Fibroblast of lung (primary cell): ENCODE results near the gene RTN4. TPM values are rescaled to one million over a fixed set of nuclear protein-coding genes. Genes with fewer than 3 reads are reported as not detected.

Experiments used
- DNase-seq, 2 donors: peaks; one replicate each; pipeline versions ENCODE4 v3.0.0 to v3.0.0-alpha.2; 2010; ENCODE audit warnings: low read depth in 2 of 2
- H2AFZ ChIP-seq: 2 replicates; pipeline ENCODE4 v1.5.1; 2012; ENCODE audit warnings: low read length, control low read depth, inconsistent platforms
- H3K27ac ChIP-seq: 2 replicates; pipeline ENCODE4 v1.5.1; 2011; ENCODE audit warnings: low read length, control low read depth; ENCODE audit not compliant: insufficient read depth
- H3K27me3 ChIP-seq: 2 replicates; pipeline ENCODE4 v1.5.1; 2011; ENCODE audit warnings: mild to moderate bottlenecking, low read length; ENCODE audit not compliant: control insufficient read depth, insufficient read depth
- H3K36me3 ChIP-seq: 2 replicates; pipeline ENCODE4 v1.5.1; 2011; ENCODE audit warnings: low read length; ENCODE audit not compliant: control insufficient read depth, insufficient read depth
- H3K4me1 ChIP-seq: 2 replicates; pipeline ENCODE4 v1.5.1; 2011; ENCODE audit warnings: low read length; ENCODE audit not compliant: control insufficient read depth, insufficient read depth; ENCODE audit errors: extremely low read depth
- H3K4me2 ChIP-seq: 2 replicates; pipeline ENCODE4 v1.5.1; 2011; ENCODE audit warnings: low read length, control low read depth; ENCODE audit not compliant: insufficient read depth; ENCODE audit errors: extremely low read depth
- H3K4me3 ChIP-seq, 4 experiments: fragments of 200-600 bp in 1 of 4; sonication (generic) in 1 of 4; replicated peaks in 1 of 4; 2 replicates each; pipeline ENCODE4 v1.5.1; 2011 to 2016; ENCODE audit warnings: low read length in 4 of 4, low read depth in 3 of 4, mild to moderate bottlenecking in 3 of 4, control low read depth in 2 of 4, inconsistent platforms in 1 of 4, mixed read lengths in 1 of 4; ENCODE audit not compliant: insufficient read depth in 1 of 4; ENCODE audit errors: control extremely low read depth in 1 of 4
- H3K79me2 ChIP-seq: 2 replicates; pipeline ENCODE4 v1.5.1; 2012; ENCODE audit warnings: mild to moderate bottlenecking, low read length, inconsistent platforms; ENCODE audit not compliant: control insufficient read depth, insufficient read depth
- H3K9ac ChIP-seq: 2 replicates; pipeline ENCODE4 v1.5.1; 2011; ENCODE audit warnings: mild to moderate bottlenecking, low read length, control low read depth; ENCODE audit not compliant: insufficient read depth
- H3K9me3 ChIP-seq: 2 replicates; pipeline ENCODE4 v1.5.1; 2012; ENCODE audit warnings: low read depth, low read length; ENCODE audit not compliant: control insufficient read depth, insufficient read depth
- H4K20me1 ChIP-seq: 2 replicates; pipeline ENCODE4 v1.5.1; 2011; ENCODE audit warnings: low read length; ENCODE audit not compliant: control insufficient read depth, insufficient read depth; ENCODE audit errors: extremely low read depth
- CTCF ChIP-seq, 2 donors: IDR thresholded peaks in 1 of 2; conservative IDR thresholded peaks in 1 of 2; 1 replicate in 1 of 2; 2 replicates in 1 of 2; pipeline ENCODE4 v1.5.1; 2011 to 2012; ENCODE audit warnings: low read length in 2 of 2, control low read depth in 1 of 2, inconsistent platforms in 1 of 2, low read depth in 1 of 2, mild to moderate bottlenecking in 1 of 2
- EZH2 ChIP-seq: IDR thresholded peaks from 2 replicates; pipeline ENCODE4 v1.5.1; 2012; ENCODE audit warnings: low read length, control low read depth, mild to moderate bottlenecking; ENCODE audit errors: missing control alignments
- polyA plus RNA-seq, 2 donors: library from polyadenylated mRNA; depleted of rRNA in 1 of 2; stranded (reverse) in 1 of 2; unstranded in 1 of 2; fragments of >200 nt; gene quantifications; 2 replicates each; pipeline ENCODE4 v1.2.1, GENCODE V29; 2011 to 2012; ENCODE audit warnings: missing spikeins in 1 of 2
- total RNA-seq: library from RNA; depleted of rRNA; stranded (reverse); fragments of >200 nt; gene quantifications from 2 replicates; pipeline ENCODE4 v1.2.1, GENCODE V29; 2014

Gene RTN4
- total and polyA plus RNA-seq, 2 donors (not counting 1 experiment from before 2014, with no cell fraction given) = 560 to 1,326 TPM

GRCh38 chr2:55018619-55019018, 31.6 kb downstream of the RTN4 start:
- Histone ChIP-seq H3K79me2 (peaks cover 100% of the 10 kb centered on the region), H4K20me1 (peaks cover 41% of the 10 kb centered on the region), H3K36me3 (no peaks in the 10 kb centered on the region), H3K9me3 (no peaks in the 10 kb centered on the region), H2AFZ (no peak overlapping the region), H3K4me1 (peaks cover 6% of the 10 kb centered on the region), H3K9ac (no peak overlapping the region), H3K27me3 (no peaks in the 10 kb centered on the region), H3K27ac (no peak overlapping the region), H3K4me2 (no peak overlapping the region), H3K4me3 (no peak overlapping the region)
- DNase-seq = no peak
- TF ChIP-seq EZH2 (no peak), CTCF (conservative IDR thresholded peaks at IDR 0.05 in 1 of 2, IDR thresholded peaks at IDR 0.05 in 1 of 2; ENCODE audit: low read depth in 1 of 2, low read length in 2 of 2) (no peak)

GRCh38 chr2:55017880-55018279, 32.4 kb downstream of the RTN4 start:
- peaks cover 38% of the 10 kb centered on the region for H4K20me1 ChIP-seq
- H2AFZ ChIP-seq = no peak overlapping the region
- no peaks in the 10 kb centered on the region for H3K36me3 ChIP-seq
- peaks cover 10% of the 10 kb centered on the region for H3K4me1 ChIP-seq
- H3K9me3 ChIP-seq = no peaks in the 10 kb centered on the region
- no peak overlapping the region for H3K27ac ChIP-seq
- peaks cover 100% of the 10 kb centered on the region for H3K79me2 ChIP-seq
- DNase-seq = no peak
- TF ChIP-seq EZH2 (no peak), CTCF (conservative IDR thresholded peaks at IDR 0.05 in 1 of 2, IDR thresholded peaks at IDR 0.05 in 1 of 2; ENCODE audit: low read depth in 1 of 2, low read length in 2 of 2) (no peak)
- no peak overlapping the region for H3K4me3 ChIP-seq
- no peak overlapping the region for H3K4me2 ChIP-seq
- no peak overlapping the region for H3K9ac ChIP-seq
- H3K27me3 ChIP-seq = no peaks in the 10 kb centered on the region

GRCh38 chr2:55017428-55017827, 32.8 kb downstream of the RTN4 start:
- Histone ChIP-seq H4K20me1 (peaks cover 36% of the 10 kb centered on the region), H3K4me2 (no peak overlapping the region), H3K27me3 (no peaks in the 10 kb centered on the region), H3K79me2 (peaks cover 100% of the 10 kb centered on the region), H3K9me3 (no peaks in the 10 kb centered on the region), H2AFZ (no peak overlapping the region), H3K36me3 (no peaks in the 10 kb centered on the region), H3K27ac (no peak overlapping the region), H3K4me1 (peaks cover 11% of the 10 kb centered on the region), H3K9ac (no peak overlapping the region), H3K4me3 (peak overlapping the region in 1 of 4 experiments; percentile 20)
- TF ChIP-seq EZH2 (no peak), CTCF (conservative IDR thresholded peaks at IDR 0.05 in 1 of 2, IDR thresholded peaks at IDR 0.05 in 1 of 2; ENCODE audit: low read depth in 1 of 2, low read length in 2 of 2) (no peak)
- no peak for DNase-seq
